Thyroid gland (tissue), 4 donors: ENCODE measurements around the gene GALE.

ENCODE experiments used
- POLR2A ChIP-seq, 2 donors: fragments of 450-650 bp; IDR thresholded peaks; one replicate each; pipeline ENCODE4 v1.6.1; 2017; ENCODE audit warnings: antibody characterized with exemption in 2 of 2, mild to moderate bottlenecking in 2 of 2, moderate library complexity in 1 of 2
- TF ChIP-seq, protein P1 (sequence below), 6 experiments: fragments of 200-600 bp in 3 of 6; fragments of 450-650 bp in 3 of 6; sonication (generic) in 3 of 6; IDR thresholded peaks; one replicate each; pipeline ENCODE4 v1.5.1; 2016 to 2019; ENCODE audit warnings: antibody characterized with exemption in 6 of 6, mild to moderate bottlenecking in 2 of 6, inconsistent platforms in 1 of 6, moderate library complexity in 1 of 6

DNA sequence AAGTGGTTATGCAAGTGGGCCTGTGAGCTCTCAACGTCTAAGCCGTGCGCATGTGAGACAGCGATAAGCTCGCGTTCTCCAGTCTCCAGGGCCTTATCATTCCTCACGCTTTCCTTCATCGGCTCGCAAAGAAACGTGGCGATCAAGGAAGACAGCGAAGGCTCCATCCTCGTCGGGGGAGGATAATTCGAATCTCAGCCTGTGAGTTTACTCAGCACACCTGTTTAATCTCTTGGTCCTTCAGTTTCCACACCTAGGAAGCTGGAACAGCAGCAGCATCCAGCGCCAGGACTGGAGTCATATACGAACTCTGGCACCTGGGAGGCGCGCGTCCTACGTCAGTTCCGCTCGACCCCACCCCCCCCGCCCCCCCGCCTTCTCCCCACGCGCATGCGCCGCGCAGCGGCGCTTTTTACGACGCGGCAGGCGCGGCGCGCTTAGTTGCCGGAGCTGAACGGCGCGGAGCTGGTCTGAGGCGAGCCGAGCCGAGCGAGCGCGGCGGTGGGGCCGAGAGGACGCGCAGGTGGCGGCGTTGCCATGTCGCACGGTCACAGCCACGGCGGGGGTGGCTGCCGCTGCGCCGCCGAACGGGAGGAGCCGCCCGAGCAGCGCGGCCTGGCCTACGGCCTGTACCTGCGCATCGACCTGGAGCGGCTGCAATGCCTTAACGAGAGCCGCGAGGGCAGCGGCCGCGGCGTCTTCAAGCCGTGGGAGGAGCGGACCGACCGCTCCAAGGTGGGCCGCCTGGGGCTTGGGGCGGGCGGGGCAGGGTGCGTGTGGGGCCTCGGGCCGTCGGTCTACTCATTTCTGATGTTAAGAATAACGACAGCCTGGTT lies 22.4 kb downstream of the GALE start, which contains the start of gene PITHD1:
- TF ChIP-seq, protein P1, sequence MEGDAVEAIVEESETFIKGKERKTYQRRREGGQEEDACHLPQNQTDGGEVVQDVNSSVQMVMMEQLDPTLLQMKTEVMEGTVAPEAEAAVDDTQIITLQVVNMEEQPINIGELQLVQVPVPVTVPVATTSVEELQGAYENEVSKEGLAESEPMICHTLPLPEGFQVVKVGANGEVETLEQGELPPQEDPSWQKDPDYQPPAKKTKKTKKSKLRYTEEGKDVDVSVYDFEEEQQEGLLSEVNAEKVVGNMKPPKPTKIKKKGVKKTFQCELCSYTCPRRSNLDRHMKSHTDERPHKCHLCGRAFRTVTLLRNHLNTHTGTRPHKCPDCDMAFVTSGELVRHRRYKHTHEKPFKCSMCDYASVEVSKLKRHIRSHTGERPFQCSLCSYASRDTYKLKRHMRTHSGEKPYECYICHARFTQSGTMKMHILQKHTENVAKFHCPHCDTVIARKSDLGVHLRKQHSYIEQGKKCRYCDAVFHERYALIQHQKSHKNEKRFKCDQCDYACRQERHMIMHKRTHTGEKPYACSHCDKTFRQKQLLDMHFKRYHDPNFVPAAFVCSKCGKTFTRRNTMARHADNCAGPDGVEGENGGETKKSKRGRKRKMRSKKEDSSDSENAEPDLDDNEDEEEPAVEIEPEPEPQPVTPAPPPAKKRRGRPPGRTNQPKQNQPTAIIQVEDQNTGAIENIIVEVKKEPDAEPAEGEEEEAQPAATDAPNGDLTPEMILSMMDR (IDR thresholded peaks at IDR 0.05): no peak
- peak; percentile 12 to 89 for TF ChIP-seq POLR2A (IDR thresholded peaks at IDR 0.05)
